NOMO-1 treated with DMSO at 0.1 percent for 48 hours (cell line): ENCODE measurements around the gene NDOR1.
A peak's percentile ranks its signal among the peaks of the same experiment; 100 is the strongest.
"Not testable (repeated sequence)": the region's sequence is repeated elsewhere in the genome, so short reads cannot be mapped to it uniquely, and the experiment has no call there.

Experiments used
- DNase-seq: peaks from one replicate; lab custom pipeline; 2025; ENCODE audit not compliant: unreplicated experiment; lab: John Stamatoyannopoulos, UW

Gene NDOR1

GRCh38 chr9:137230705-137231371, 25.3 kb downstream of the NDOR1 start, which contains the start of gene SLC34A3:
SLC34A3 (plus strand) TSS chr9:137230901; CDS start chr9:137231703, 802 bp downstream.
- no peak for DNase-seq

- no peak for DNase-seq
Measured at GRCh38 chr9:137231372-137232039, 26.0 kb downstream of the NDOR1 start.

- no peak for DNase-seq
Measured at GRCh38 chr9:137232101-137232500, 26.6 kb downstream of the NDOR1 start.

- no peak for DNase-seq
Measured at GRCh38 chr9:137232510-137232909, 27.0 kb downstream of the NDOR1 start.

GRCh38 chr9:137233143-137233980, 27.9 kb downstream of the NDOR1 start:
- DNase-seq: no peak

GRCh38 chr9:137234055-137234697, 28.7 kb downstream of the NDOR1 start:
- DNase-seq: no peak

GRCh38 chr9:137234758-137235423, 29.4 kb downstream of the NDOR1 start:
- no peak for DNase-seq

GRCh38 chr9:137235424-137236237, 30.1 kb downstream of the NDOR1 start:
- DNase-seq: no peak

- DNase-seq: peak; percentile 91
Measured at GRCh38 chr9:137236238-137236935, 30.9 kb downstream of the NDOR1 start.

- no peak for DNase-seq
Measured at GRCh38 chr9:137236936-137237421, 31.5 kb downstream of the NDOR1 start.

- no peak for DNase-seq
Measured at GRCh38 chr9:137237759-137238726, 32.5 kb downstream of the NDOR1 start.

GRCh38 chr9:137239541-137240200, 34.2 kb downstream of the NDOR1 start:
- DNase-seq: not testable (repeated sequence)

- peak; percentile 81 for DNase-seq
Measured at GRCh38 chr9:137240318-137240840, 34.9 kb downstream of the NDOR1 start.

GRCh38 chr9:137240841-137241489, 35.5 kb downstream of the NDOR1 start, which contains the start of gene TUBB4B:
TUBB4B (plus strand) TSS chr9:137241287; CDS start chr9:137241361, 74 bp downstream.
- DNase-seq: peak; percentile 100

- DNase-seq: peak; percentile 48
Measured at GRCh38 chr9:137241490-137242268, 36.2 kb downstream of the NDOR1 start.
